DND-41 (cell line): Measurements from ENCODE around the gene GRIK4.

Source experiments
- ATAC-seq: fragments of 200-7000 bp; cut with Tn5 transposase; 3 replicates; pipeline ENCODE4 v1.9.1; 2021; ENCODE audit warnings: low read depth; ENCODE audit not compliant: insufficient read depth
- DNase-seq: peaks from one replicate; pipeline ENCODE4 v3.0.0-alpha.2; 2020
- H2AFZ ChIP-seq: 2 replicates; pipeline ENCODE4 v1.6.0; 2012; ENCODE audit warnings: low read depth, low read length
- H3K27ac ChIP-seq: 2 replicates; pipeline ENCODE4 v1.5.1; 2012; ENCODE audit warnings: low read length, inconsistent platforms
- H3K27me3 ChIP-seq: fragments of 200-600 bp; sonication (generic); 2 replicates; pipeline ENCODE4 v1.6.0; 2012; ENCODE audit warnings: low read length, mild to moderate bottlenecking, inconsistent platforms; ENCODE audit not compliant: insufficient read depth, poor library complexity
- H3K36me3 ChIP-seq: 2 replicates; pipeline ENCODE4 v1.5.1; 2012; ENCODE audit warnings: low read length, inconsistent platforms; ENCODE audit not compliant: insufficient read depth
- H3K4me1 ChIP-seq: 2 replicates; pipeline ENCODE4 v1.5.1; 2012; ENCODE audit warnings: mild to moderate bottlenecking, low read length; ENCODE audit not compliant: insufficient read depth
- H3K4me2 ChIP-seq: 2 replicates; pipeline ENCODE4 v1.6.0; 2012; ENCODE audit warnings: mild to moderate bottlenecking, moderate library complexity, low read length, inconsistent platforms; ENCODE audit not compliant: insufficient read depth
- H3K4me3 ChIP-seq, 2 experiments: fragments of 200-600 bp in 1 of 2; shearing (Covaris generic) in 1 of 2; 2 replicates each; pipeline ENCODE4 v1.5.1; 2012 to 2016; ENCODE audit warnings: inconsistent platforms in 2 of 2, low read length in 2 of 2, mild to moderate bottlenecking in 2 of 2, low read depth in 1 of 2, moderate library complexity in 1 of 2
- H3K79me2 ChIP-seq: 2 replicates; pipeline ENCODE4 v1.6.0; 2012; ENCODE audit warnings: low read length, inconsistent platforms; ENCODE audit not compliant: insufficient read depth
- H3K9ac ChIP-seq: 2 replicates; pipeline ENCODE4 v1.6.0; 2012; ENCODE audit warnings: low read depth, mild to moderate bottlenecking, inconsistent platforms, low read length, moderate library complexity
- H3K9me3 ChIP-seq: 2 replicates; pipeline ENCODE4 v1.5.1; 2012; ENCODE audit warnings: low read length, moderate library complexity, mild to moderate bottlenecking, inconsistent platforms; ENCODE audit not compliant: insufficient read depth, severe bottlenecking
- H4K20me1 ChIP-seq: 2 replicates; pipeline ENCODE4 v1.6.0; 2012; ENCODE audit warnings: low read length; ENCODE audit not compliant: insufficient read depth
- EZH2 ChIP-seq: IDR thresholded peaks from 3 replicates; pipeline ENCODE4 v1.6.1; 2012; ENCODE audit warnings: borderline replicate concordance, low read depth, mild to moderate bottlenecking, moderate library complexity, low read length, inconsistent platforms; ENCODE audit not compliant: severe bottlenecking
- TF ChIP-seq, protein P1 (sequence below): IDR thresholded peaks from 2 replicates; pipeline ENCODE4 v1.5.1; 2012; ENCODE audit warnings: borderline replicate concordance, low read length, moderate library complexity, mild to moderate bottlenecking; ENCODE audit not compliant: poor library complexity, severe bottlenecking; ENCODE audit errors: extremely low read depth

GRIK4 gene

DNA sequence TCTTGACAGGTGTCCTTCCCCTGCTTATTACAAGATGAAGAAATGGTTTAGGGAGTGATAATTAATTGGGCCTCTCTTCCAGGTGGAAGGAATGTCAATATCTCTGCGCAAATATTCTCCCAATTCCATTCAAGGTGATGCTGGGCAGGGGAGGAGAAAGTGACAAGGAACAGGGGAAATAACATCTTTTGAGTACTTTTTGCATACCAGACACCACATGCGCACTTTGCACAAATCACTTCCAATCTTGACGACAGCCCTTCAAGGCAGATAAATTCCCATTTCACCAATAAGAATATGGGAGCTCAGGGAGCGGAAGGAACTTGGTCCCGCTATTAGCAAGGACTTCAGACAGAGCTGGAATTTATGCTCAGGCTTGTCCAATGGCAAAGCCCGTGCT, 367.2 kb downstream of the GRIK4 start:
- H3K4me2 ChIP-seq, result no peak overlapping the region
- no peak overlapping the region for H3K27ac ChIP-seq
- H4K20me1 ChIP-seq, result 0 out of 2 replicates have a peak, but pooled peaks cover 3% of the 10 kb centered on the region
- no peaks in the 10 kb centered on the region for H3K9me3 ChIP-seq
- H3K4me3 ChIP-seq, result no peak overlapping the region
- ATAC-seq (no peak), DNase-seq (no peak)
- TF ChIP-seq, protein P1, sequence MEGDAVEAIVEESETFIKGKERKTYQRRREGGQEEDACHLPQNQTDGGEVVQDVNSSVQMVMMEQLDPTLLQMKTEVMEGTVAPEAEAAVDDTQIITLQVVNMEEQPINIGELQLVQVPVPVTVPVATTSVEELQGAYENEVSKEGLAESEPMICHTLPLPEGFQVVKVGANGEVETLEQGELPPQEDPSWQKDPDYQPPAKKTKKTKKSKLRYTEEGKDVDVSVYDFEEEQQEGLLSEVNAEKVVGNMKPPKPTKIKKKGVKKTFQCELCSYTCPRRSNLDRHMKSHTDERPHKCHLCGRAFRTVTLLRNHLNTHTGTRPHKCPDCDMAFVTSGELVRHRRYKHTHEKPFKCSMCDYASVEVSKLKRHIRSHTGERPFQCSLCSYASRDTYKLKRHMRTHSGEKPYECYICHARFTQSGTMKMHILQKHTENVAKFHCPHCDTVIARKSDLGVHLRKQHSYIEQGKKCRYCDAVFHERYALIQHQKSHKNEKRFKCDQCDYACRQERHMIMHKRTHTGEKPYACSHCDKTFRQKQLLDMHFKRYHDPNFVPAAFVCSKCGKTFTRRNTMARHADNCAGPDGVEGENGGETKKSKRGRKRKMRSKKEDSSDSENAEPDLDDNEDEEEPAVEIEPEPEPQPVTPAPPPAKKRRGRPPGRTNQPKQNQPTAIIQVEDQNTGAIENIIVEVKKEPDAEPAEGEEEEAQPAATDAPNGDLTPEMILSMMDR, result no peak
- no peak for TF ChIP-seq EZH2
- H3K9ac ChIP-seq, result no peak overlapping the region
- no peaks in the 10 kb centered on the region for H3K79me2 ChIP-seq
- no peaks in the 10 kb centered on the region for H3K36me3 ChIP-seq
- peaks cover 32% of the 10 kb centered on the region for H3K27me3 ChIP-seq
- H3K4me1 ChIP-seq, result no peaks in the 10 kb centered on the region
- H2AFZ ChIP-seq, result no peak overlapping the region

DNA sequence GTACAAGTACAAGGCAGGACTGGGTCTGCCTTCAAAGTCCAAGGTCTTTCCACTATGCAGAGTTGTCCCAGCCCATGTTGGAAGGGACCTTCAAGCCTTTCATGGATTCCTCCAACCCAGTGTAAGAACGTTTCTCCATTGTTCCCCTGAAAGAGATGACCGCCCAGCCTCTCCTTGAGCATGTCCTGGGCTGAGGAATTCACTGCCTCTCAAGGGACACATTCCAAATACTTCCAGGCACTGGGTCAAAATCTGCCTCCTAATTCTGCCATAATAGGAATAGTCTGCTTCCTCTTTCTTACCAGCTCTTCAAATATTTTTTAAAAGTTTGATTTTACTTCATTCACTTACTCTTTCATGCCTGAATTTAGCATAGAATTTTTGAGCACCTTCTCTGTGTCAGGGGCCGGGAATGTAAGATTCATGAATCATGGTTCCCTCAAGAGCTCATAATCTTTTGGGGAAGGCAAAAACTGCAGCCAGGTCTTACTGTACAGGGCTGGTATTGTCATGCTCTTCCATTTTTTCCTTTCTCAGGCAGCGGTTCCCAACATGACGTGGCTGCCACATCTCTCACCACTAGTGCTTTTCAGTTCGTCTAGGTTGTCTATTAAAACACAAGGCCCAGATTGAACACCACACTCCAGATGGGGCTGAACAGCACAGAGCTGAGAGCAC, 369.1 kb downstream of the GRIK4 start:
- Histone ChIP-seq H3K27ac (no peak overlapping the region), H3K27me3 (peaks cover 29% of the 10 kb centered on the region), H3K79me2 (no peaks in the 10 kb centered on the region), H3K4me1 (no peaks in the 10 kb centered on the region), H2AFZ (no peak overlapping the region), H3K9me3 (no peaks in the 10 kb centered on the region), H3K4me2 (no peak overlapping the region), H4K20me1 (0 out of 2 replicates have a peak, but pooled peaks cover 3% of the 10 kb centered on the region), H3K9ac (no peak overlapping the region), H3K36me3 (no peaks in the 10 kb centered on the region), H3K4me3 (no peak overlapping the region)
- DNase-seq (no peak), ATAC-seq (no peak)
- TF ChIP-seq, protein P1, result no peak
- no peak for TF ChIP-seq EZH2

DNA sequence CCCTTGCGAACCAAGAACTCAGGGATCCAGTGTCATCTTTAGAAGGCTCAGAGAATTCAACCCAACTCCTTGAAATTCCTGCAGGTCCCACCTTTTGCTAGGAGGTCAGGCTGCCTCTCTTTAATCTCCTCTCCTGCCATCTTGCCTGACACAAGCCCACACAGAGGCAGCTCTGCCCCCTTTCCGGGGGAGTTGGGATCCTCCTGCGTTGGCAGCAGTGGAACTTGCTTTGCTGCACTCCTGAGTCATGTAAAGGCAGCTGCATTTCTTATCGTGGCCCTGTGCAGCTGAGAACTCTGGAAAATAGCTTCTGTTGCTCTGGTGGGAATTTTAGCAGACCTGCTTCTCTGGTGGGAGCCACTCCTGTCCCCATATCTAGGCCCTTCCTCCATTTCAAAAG, 370.0 kb downstream of the GRIK4 start:
- TF ChIP-seq EZH2, result no peak
- TF ChIP-seq, protein P1, result no peak
- H3K27me3 ChIP-seq, result peaks cover 29% of the 10 kb centered on the region

More for the DNA sequence above, 370.0 kb downstream of the GRIK4 start:
- H4K20me1 ChIP-seq, result 0 out of 2 replicates have a peak, but pooled peaks cover 3% of the 10 kb centered on the region
- no peaks in the 10 kb centered on the region for H3K4me1 ChIP-seq
- no peak overlapping the region for H3K27ac ChIP-seq
- no peak overlapping the region for H3K9ac ChIP-seq
- no peak overlapping the region for H3K4me3 ChIP-seq
- ATAC-seq, result no peak
- H3K4me2 ChIP-seq, result no peak overlapping the region
- no peak overlapping the region for H2AFZ ChIP-seq
- DNase-seq, result no peak
- H3K36me3 ChIP-seq, result no peaks in the 10 kb centered on the region
- no peaks in the 10 kb centered on the region for H3K9me3 ChIP-seq
- H3K79me2 ChIP-seq, result no peaks in the 10 kb centered on the region
